HFFc6 (cell line): ENCODE measurements around the gene CRYBA2. TPM values are rescaled to one million over a fixed set of nuclear protein-coding genes. Genes with fewer than 3 reads are reported as not detected.

Experiments used
- DNase-seq: peaks from one replicate; pipeline ENCODE4 v3.0.0-alpha.2; 2018
- H3K27ac Mint-ChIP-seq: 2 replicates; pipeline ENCODE4 v1.8.0; 2020; ENCODE audit warnings: mild to moderate bottlenecking, mixed read lengths
- H3K27me3 Mint-ChIP-seq: 2 replicates; pipeline ENCODE4 v1.8.0; 2021; ENCODE audit warnings: mild to moderate bottlenecking, moderate library complexity, mixed read lengths; ENCODE audit not compliant: insufficient read depth
- H3K36me3 Mint-ChIP-seq: 2 replicates; pipeline ENCODE4 v1.8.0; 2021; ENCODE audit warnings: low read depth, mixed read lengths
- H3K4me1 Mint-ChIP-seq: 2 replicates; pipeline ENCODE4 v1.8.0; 2020; ENCODE audit warnings: low read depth, mixed read lengths
- H3K4me3 Mint-ChIP-seq: 2 replicates; pipeline ENCODE4 v1.8.0; 2020; ENCODE audit warnings: mild to moderate bottlenecking, moderate library complexity, mixed read lengths
- H3K9me3 Mint-ChIP-seq: 2 replicates; pipeline ENCODE4 v1.8.0; 2020; ENCODE audit warnings: mild to moderate bottlenecking, mixed read lengths
- CTCF ChIP-seq: fragments of 200-600 bp; sonication (generic); IDR thresholded peaks from 2 replicates; pipeline ENCODE4 v1.5.0; 2021; ENCODE audit warnings: antibody characterized with exemption, mild to moderate bottlenecking
- total RNA-seq, 6 experiments: library from RNA; stranded (reverse); fragmentation: NEBNext Ultra II Directional; extraction: Animal tissue kit (Norgen Biotek cat#: 25700); gene quantifications; 2 replicates in 1 of 6; 3 replicates in 5 of 6; pipeline ENCODE4 v1.2.3, GENCODE V29; 2021

CRYBA2 gene
- total RNA-seq, 6 experiments from 2014 or later: not detected

GRCh38 chr2:218983934-218984238, 9.3 kb downstream of the CRYBA2 start:
- TF ChIP-seq CTCF: no peak
- DNase-seq: no peak
- no peak overlapping the region for H3K27ac Mint-ChIP-seq
- H3K4me1 Mint-ChIP-seq: peaks cover 6% of the 10 kb centered on the region
- peaks cover 63% of the 10 kb centered on the region for H3K27me3 Mint-ChIP-seq
- no peaks in the 10 kb centered on the region for H3K36me3 Mint-ChIP-seq
- no peak overlapping the region for H3K4me3 Mint-ChIP-seq
- H3K9me3 Mint-ChIP-seq: no peaks in the 10 kb centered on the region

GRCh38 chr2:218983263-218983933, 9.8 kb downstream of the CRYBA2 start:
- Mint-ChIP-seq H3K4me3 (no peak overlapping the region), H3K27me3 (peaks cover 63% of the 10 kb centered on the region), H3K36me3 (no peaks in the 10 kb centered on the region), H3K27ac (no peak overlapping the region), H3K9me3 (no peaks in the 10 kb centered on the region), H3K4me1 (peaks cover 6% of the 10 kb centered on the region)
- no peak for TF ChIP-seq CTCF
- DNase-seq: no peak

- no peak for TF ChIP-seq CTCF
- Mint-ChIP-seq H3K27me3 (peaks cover 65% of the 10 kb centered on the region), H3K4me1 (peaks cover 6% of the 10 kb centered on the region), H3K9me3 (no peaks in the 10 kb centered on the region), H3K4me3 (no peak overlapping the region), H3K27ac (no peak overlapping the region), H3K36me3 (no peaks in the 10 kb centered on the region)
- no peak for DNase-seq
Observed at GRCh38 chr2:218982586-218983262, 10.5 kb downstream of the CRYBA2 start.

- H3K27ac Mint-ChIP-seq: no peak overlapping the region
- TF ChIP-seq CTCF: no peak
- no peaks in the 10 kb centered on the region for H3K9me3 Mint-ChIP-seq
- peaks cover 6% of the 10 kb centered on the region for H3K4me1 Mint-ChIP-seq
- no peaks in the 10 kb centered on the region for H3K36me3 Mint-ChIP-seq
- DNase-seq: no peak
- peaks cover 64% of the 10 kb centered on the region for H3K27me3 Mint-ChIP-seq
- H3K4me3 Mint-ChIP-seq: no peak overlapping the region
Observed at GRCh38 chr2:218981881-218982585, 11.2 kb downstream of the CRYBA2 start.

- peaks cover 6% of the 10 kb centered on the region for H3K4me1 Mint-ChIP-seq
- H3K36me3 Mint-ChIP-seq: no peaks in the 10 kb centered on the region
- TF ChIP-seq CTCF: 0 out of 2 replicates have a peak, but pooled peaks have one; percentile 3
- peaks cover 61% of the 10 kb centered on the region for H3K27me3 Mint-ChIP-seq
- no peaks in the 10 kb centered on the region for H3K9me3 Mint-ChIP-seq
- no peak for DNase-seq
- no peak overlapping the region; the same call in 1 of the 2 replicates for H3K4me3 Mint-ChIP-seq
- no peak overlapping the region for H3K27ac Mint-ChIP-seq
Observed at GRCh38 chr2:218981390-218981880, 11.8 kb downstream of the CRYBA2 start.
